Chondrocyte (in vitro differentiated cells): Measurements from ENCODE around the gene MRC1. TPM values are rescaled to one million over a fixed set of nuclear protein-coding genes. Genes with fewer than 3 reads are reported as not detected.

Experiments
- DNase-seq: peaks from one replicate; pipeline ENCODE4 v3.0.0; 2021; ENCODE audit warnings: mixed read lengths, low spot score
- H3K27ac Mint-ChIP-seq: one replicate; pipeline ENCODE4 v1.8.0; 2021; ENCODE audit warnings: mild to moderate bottlenecking, moderate library complexity, mixed read lengths; ENCODE audit not compliant: unreplicated experiment
- H3K27me3 Mint-ChIP-seq: 2 replicates; pipeline ENCODE4 v1.8.0; 2021; ENCODE audit warnings: low read depth, mixed read lengths
- H3K36me3 Mint-ChIP-seq: 2 replicates; pipeline ENCODE4 v1.8.0; 2021; ENCODE audit warnings: low read depth, mixed read lengths
- H3K4me1 Mint-ChIP-seq: 2 replicates; pipeline ENCODE4 v1.8.0; 2021; ENCODE audit warnings: low read depth, mild to moderate bottlenecking, mixed read lengths
- H3K4me3 Mint-ChIP-seq: one replicate; pipeline ENCODE4 v1.8.0; 2021; ENCODE audit warnings: mild to moderate bottlenecking, moderate library complexity, mixed read lengths; ENCODE audit not compliant: unreplicated experiment
- H3K9me3 Mint-ChIP-seq: 2 replicates; pipeline ENCODE4 v1.8.0; 2021; ENCODE audit warnings: low read depth, mixed read lengths
- CTCF ChIP-seq: fragments of 200-600 bp; sonication (generic); IDR thresholded peaks from 2 replicates; pipeline ENCODE4 v1.5.0; 2021; ENCODE audit warnings: antibody characterized with exemption, mild to moderate bottlenecking, moderate library complexity
- total RNA-seq: library from RNA; stranded (reverse); gene quantifications from 3 replicates; pipeline ENCODE4 v1.2.1, GENCODE V29; 2021

The MRC1 gene
- total RNA-seq, 1 donor from 2014 or later, result not detected

DNA sequence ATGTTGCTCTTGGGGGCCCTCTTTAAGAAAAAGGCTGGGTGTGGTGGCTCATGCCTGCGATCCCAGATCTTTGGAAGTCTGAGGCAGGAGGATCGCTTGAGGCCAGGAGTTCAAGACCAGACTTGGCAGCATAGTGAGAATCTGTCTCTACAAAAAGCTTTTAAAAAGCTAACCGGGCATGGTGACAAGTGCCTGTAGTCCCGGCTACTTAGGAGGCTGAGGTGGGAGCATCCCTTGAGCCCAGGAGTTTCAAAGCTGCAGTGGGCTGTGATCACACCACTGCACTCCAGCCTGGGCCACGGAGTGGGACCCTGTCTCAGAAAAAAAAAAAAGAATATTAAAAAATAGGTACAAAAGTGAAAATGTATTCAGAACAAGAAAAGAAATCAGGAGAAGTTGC lies 104.5 kb downstream of the MRC1 start:
- no peak for TF ChIP-seq CTCF
- H3K9me3 Mint-ChIP-seq, result no peaks in the 10 kb centered on the region
- no peaks in the 10 kb centered on the region for H3K36me3 Mint-ChIP-seq
- DNase-seq, result no peak
- no peaks in the 10 kb centered on the region for H3K4me1 Mint-ChIP-seq
- no peak overlapping the region for H3K4me3 Mint-ChIP-seq
- peaks cover 5% of the 10 kb centered on the region for H3K27me3 Mint-ChIP-seq
- no peak overlapping the region for H3K27ac Mint-ChIP-seq

DNA sequence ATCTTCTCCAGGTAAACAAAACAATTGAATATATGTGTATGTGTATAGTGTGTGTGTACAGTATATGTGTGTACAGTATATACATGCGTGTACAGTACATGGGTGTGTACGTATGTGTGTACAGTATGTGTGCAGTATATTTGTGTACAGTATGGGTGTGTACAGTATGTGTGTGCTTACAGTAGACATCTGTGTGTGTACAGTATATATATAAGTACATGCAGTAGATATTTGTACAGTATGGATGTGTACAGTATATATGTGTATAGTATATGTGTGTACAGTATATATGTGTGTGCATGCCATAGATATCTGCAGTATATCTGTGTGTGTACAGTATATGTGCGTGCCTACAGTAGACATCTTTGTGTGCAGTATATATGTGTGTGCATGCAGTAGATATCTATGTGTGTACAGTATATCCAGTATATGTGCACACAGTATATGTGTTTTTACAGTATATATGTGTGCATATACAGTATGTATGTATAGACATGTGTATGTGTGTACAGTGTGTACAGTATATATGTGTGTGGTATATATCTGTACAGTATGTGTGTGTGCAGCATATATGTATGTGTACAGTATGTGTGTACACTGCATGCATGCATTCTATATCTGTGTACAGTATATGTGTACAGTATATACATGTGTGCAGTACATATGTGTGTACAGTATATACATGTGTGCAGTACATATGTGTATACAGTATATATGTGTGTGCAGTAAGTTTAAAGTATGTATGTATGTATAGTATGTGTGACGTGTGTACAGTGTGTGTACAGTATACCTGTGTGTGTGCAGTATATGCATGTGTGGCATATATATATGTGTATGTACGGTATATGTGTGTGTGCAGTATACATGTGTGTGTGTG lies 105.3 kb downstream of the MRC1 start:
- Mint-ChIP-seq H3K27ac (no peak overlapping the region), H3K4me1 (no peaks in the 10 kb centered on the region), H3K4me3 (no peak overlapping the region), H3K9me3 (peaks cover 2% of the 10 kb centered on the region), H3K36me3 (no peaks in the 10 kb centered on the region), H3K27me3 (peaks cover 3% of the 10 kb centered on the region)
- DNase-seq, result no peak
- no peak for TF ChIP-seq CTCF

DNA sequence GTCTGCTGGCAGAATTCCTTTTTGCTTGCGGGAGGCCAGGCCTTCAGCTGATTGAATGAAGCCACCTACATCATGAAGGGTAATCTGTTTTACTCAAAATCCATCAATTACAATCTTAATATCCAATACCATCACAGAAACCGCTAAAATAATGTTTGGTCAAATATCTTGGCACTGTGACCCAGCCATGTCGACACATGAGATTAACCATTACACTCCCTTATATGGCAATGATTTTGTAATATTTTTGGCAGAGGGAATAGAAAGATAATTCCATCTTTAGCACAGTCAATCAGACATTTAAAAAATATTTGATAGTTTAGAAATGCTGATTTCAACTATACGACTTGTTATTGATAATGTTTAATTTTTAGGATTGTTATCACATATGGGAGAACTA lies 106.0 kb downstream of the MRC1 start:
- no peak for DNase-seq
- Mint-ChIP-seq H3K4me1 (no peaks in the 10 kb centered on the region), H3K27ac (no peak overlapping the region)

DNA sequence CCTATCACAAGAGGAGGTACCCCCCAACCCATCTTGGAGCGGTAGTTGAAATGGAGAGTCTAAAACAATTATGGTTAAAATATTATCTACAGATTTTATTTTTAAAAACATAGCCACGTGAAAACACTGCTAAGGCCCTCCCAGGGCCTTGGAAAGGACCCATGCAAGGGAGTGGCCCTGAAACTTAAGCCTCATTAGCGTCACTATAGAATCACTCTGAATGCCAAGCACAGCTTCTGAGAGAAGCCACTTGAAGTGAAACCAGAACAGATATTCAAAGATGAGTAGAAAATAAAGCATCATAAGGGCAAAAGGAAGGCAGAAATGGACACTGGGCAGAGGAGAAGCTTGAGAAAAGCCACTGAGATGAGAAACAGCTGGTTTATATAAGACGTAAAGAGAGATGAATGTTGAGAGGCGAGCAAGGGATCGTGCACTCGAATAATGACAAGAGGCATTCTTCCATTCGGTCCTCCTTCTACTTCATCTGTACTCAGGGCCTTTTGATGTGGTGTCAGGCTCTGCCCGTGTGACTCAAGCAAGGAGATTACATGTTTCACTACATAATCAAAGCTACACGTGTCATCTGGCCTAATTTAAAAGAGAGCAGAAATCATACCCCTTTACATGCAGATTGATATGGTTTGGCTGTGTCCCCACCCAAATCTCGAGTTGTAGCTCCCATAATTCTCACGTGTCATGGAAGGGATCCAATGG lies 109.2 kb downstream of the MRC1 start:
- peaks cover 4% of the 10 kb centered on the region for H3K27me3 Mint-ChIP-seq
- H3K4me1 Mint-ChIP-seq, result no peaks in the 10 kb centered on the region
- no peaks in the 10 kb centered on the region for H3K36me3 Mint-ChIP-seq
- TF ChIP-seq CTCF, result no peak
- no peak overlapping the region for H3K4me3 Mint-ChIP-seq
- no peak for DNase-seq
- H3K9me3 Mint-ChIP-seq, result peaks cover 9% of the 10 kb centered on the region
- no peak overlapping the region for H3K27ac Mint-ChIP-seq

More for the DNA sequence above, 106.0 kb downstream of the MRC1 start:
- H3K9me3 Mint-ChIP-seq, result peaks cover 9% of the 10 kb centered on the region
- H3K4me3 Mint-ChIP-seq, result no peak overlapping the region
- no peak for TF ChIP-seq CTCF
- no peaks in the 10 kb centered on the region for H3K36me3 Mint-ChIP-seq
- peaks cover 3% of the 10 kb centered on the region for H3K27me3 Mint-ChIP-seq

GRCh38 chr10:17921378-17921777 lies 112.2 kb downstream of the MRC1 start:
- no peaks in the 10 kb centered on the region for H3K36me3 Mint-ChIP-seq
- no peak for DNase-seq
- no peak overlapping the region for H3K4me3 Mint-ChIP-seq
- no peak overlapping the region for H3K27ac Mint-ChIP-seq
- TF ChIP-seq CTCF, result no peak
- peaks cover 9% of the 10 kb centered on the region for H3K9me3 Mint-ChIP-seq
- peaks cover 4% of the 10 kb centered on the region for H3K27me3 Mint-ChIP-seq
- H3K4me1 Mint-ChIP-seq, result peaks cover 7% of the 10 kb centered on the region
